K562 (cell line): ENCODE measurements around the gene LAMA5. TPM values are rescaled to one million over a fixed set of nuclear protein-coding genes. Genes with fewer than 3 reads are reported as not detected.
A peak's percentile ranks its signal among the peaks of the same experiment; 100 is the strongest.

Source experiments
- CHCHD3 ChIP-seq: fragments of 250-450 bp; sonication (Bioruptor Pico); IDR thresholded peaks from 2 replicates; pipeline ENCODE4 v2.1.2; 2022; ENCODE audit warnings: mild to moderate bottlenecking
- CLOCK ChIP-seq: fragments of 250-450 bp; sonication (Bioruptor Pico); IDR thresholded peaks from 2 replicates; pipeline ENCODE4 v1.4.0; 2020; ENCODE audit warnings: mild to moderate bottlenecking, moderate library complexity, borderline replicate concordance
- CREB3L1 ChIP-seq: fragments of 450-650 bp; IDR thresholded peaks from 2 replicates; pipeline ENCODE4 v1.6.1; 2014; ENCODE audit warnings: low read depth, mild to moderate bottlenecking, moderate library complexity, borderline replicate concordance
- CREM ChIP-seq: IDR thresholded peaks from 2 replicates; pipeline ENCODE4 v1.6.1; 2014; ENCODE audit warnings: antibody characterized with exemption, low read depth
- DPF2 ChIP-seq: fragments of 450-650 bp; IDR thresholded peaks from 2 replicates; pipeline ENCODE4 v1.6.1; 2016
- ERF ChIP-seq: fragments of 450-650 bp; formaldehyde crosslinking; IDR thresholded peaks from 2 replicates; pipeline ENCODE4 v1.4.0; 2020; ENCODE audit warnings: mild to moderate bottlenecking, mixed read lengths
- ETS1 ChIP-seq: conservative IDR thresholded peaks from 2 replicates; pipeline ENCODE4 v1.6.1; 2011; ENCODE audit warnings: low read depth, mild to moderate bottlenecking, low read length; ENCODE audit not compliant: control insufficient read depth
- FIP1L1 ChIP-seq: fragments of 200-400 bp; formaldehyde crosslinking; IDR thresholded peaks from 2 replicates; pipeline ENCODE4 v1.6.1; 2018; ENCODE audit warnings: mild to moderate bottlenecking, low read depth, low read length; ENCODE audit not compliant: poor library complexity, severe bottlenecking
- FOSL1 ChIP-seq: fragments of 200-800 bp; sonication (Bioruptor generic); conservative IDR thresholded peaks from 2 replicates; pipeline ENCODE4 v1.6.1; 2016; ENCODE audit warnings: missing genetic modification characterization, missing compliant biosample characterization
- ILK ChIP-seq: fragments of 450-650 bp; IDR thresholded peaks from 2 replicates; pipeline ENCODE4 v1.6.1; 2016; ENCODE audit warnings: missing genetic modification characterization, low read depth, mild to moderate bottlenecking, missing compliant biosample characterization, moderate library complexity, borderline replicate concordance
- MIER1 ChIP-seq: fragments of 450-650 bp; IDR thresholded peaks from 2 replicates; pipeline ENCODE4 v1.6.1; 2016; ENCODE audit warnings: antibody characterized with exemption, mild to moderate bottlenecking, low read depth
- MXI1 ChIP-seq: IDR thresholded peaks from 2 replicates; pipeline ENCODE4 v1.6.1; 2011; ENCODE audit warnings: low read depth, mild to moderate bottlenecking, improper control_type of control experiment, low read length
- NR2C1 ChIP-seq, 2 experiments: fragments of 450-650 bp; IDR thresholded peaks; 2 replicates each; pipeline ENCODE4 v1.6.1; 2017; ENCODE audit warnings: mild to moderate bottlenecking in 2 of 2, antibody characterized with exemption in 1 of 2, inconsistent platforms in 1 of 2, missing compliant biosample characterization in 1 of 2, missing genetic modification characterization in 1 of 2
- POLR2A ChIP-seq: fragments of 450-650 bp; conservative IDR thresholded peaks from 2 replicates; pipeline ENCODE4 v1.6.1; 2016
- RBM25 ChIP-seq: fragments of 200-400 bp; formaldehyde crosslinking; IDR thresholded peaks from 2 replicates; pipeline ENCODE4 v1.6.1; 2018; ENCODE audit warnings: low read length, low read depth, moderate library complexity; ENCODE audit not compliant: severe bottlenecking
- RCOR1 ChIP-seq, 2 experiments: IDR thresholded peaks; 2 replicates each; pipeline ENCODE4 v1.6.1; 2012; ENCODE audit warnings: low read depth in 2 of 2, low read length in 2 of 2, borderline replicate concordance in 1 of 2, improper control_type of control experiment in 1 of 2
- SMARCA4 ChIP-seq: fragments of 450-650 bp; IDR thresholded peaks from 2 replicates; pipeline ENCODE4 v1.6.1; 2016
- SUPT5H ChIP-seq: fragments of 450-650 bp; IDR thresholded peaks from 2 replicates; pipeline ENCODE4 v1.6.1; 2016
- TAF7 ChIP-seq: fragments of 450-650 bp; IDR thresholded peaks from 2 replicates; pipeline ENCODE4 v1.6.1; 2016; ENCODE audit warnings: missing genetic modification characterization, missing compliant biosample characterization
- XRCC5 ChIP-seq: fragments of 200-400 bp; formaldehyde crosslinking; IDR thresholded peaks from 2 replicates; pipeline ENCODE4 v1.6.1; 2017; ENCODE audit warnings: low read depth, mild to moderate bottlenecking, low read length
- polyA plus RNA-seq, 8 experiments: library from polyadenylated mRNA; depleted of rRNA in 4 of 8; stranded (reverse) in 5 of 8; unstranded in 3 of 8; fragments of >200 nt; fragmentation: Nextera tagmentation in 2 of 8; fragmentation: Illumina TruSeq in 1 of 8; extraction: Ambion mirVana in 2 of 8; extraction: Trizol in 1 of 8; gene quantifications; 2 replicates each; pipeline versions ENCODE4 v1.2.1 to v1.2.3, GENCODE V29; 2011 to 2014; ENCODE audit warnings: inconsistent platforms in 1 of 8, missing spikeins in 1 of 8
- total RNA-seq, 7 experiments: library from RNA; depleted of rRNA in 6 of 7; stranded (reverse); fragments of >200 nt in 6 of 7; fragmentation: Illumina TruSeq in 2 of 7; extraction: Trizol in 2 of 7; gene quantifications; 2 replicates each; pipeline versions ENCODE4 v1.2.1 to v1.2.3, GENCODE V29; 2011 to 2021; ENCODE audit warnings: low replicate concordance in 1 of 7

The LAMA5 gene
- total and polyA plus RNA-seq, 9 of the 15 experiments (the other 6 are each of a cell fraction or from before 2014, with no cell fraction given): 0.31 to 101 (median 7.8) TPM

- TF ChIP-seq FIP1L1: peak; percentile 68
- 0 out of 2 replicates have a peak, but pooled peaks have one; percentile 35 for TF ChIP-seq SUPT5H
- TF ChIP-seq ERF (CRISPR knock-in tag): peak; percentile 67; the same call in 1 of the 2 replicates
- no peak for TF ChIP-seq CLOCK (CRISPR knock-in tag)
- 0 out of 2 replicates have a peak, but pooled peaks have one; percentile 37 for TF ChIP-seq TAF7 (tag)
- peak; percentile 74 for TF ChIP-seq CREM
- TF ChIP-seq RCOR1 (IDR thresholded peaks at IDR 0.05; ENCODE audit: borderline replicate concordance in 1 of 2, low read depth in 2 of 2, low read length in 2 of 2): peak in 1 of 2 experiments; percentile 5; a peak in 1 of 4 replicates
- TF ChIP-seq CREB3L1: peak; percentile 71; the same call in 1 of the 2 replicates
- 0 out of 2 replicates have a peak, but pooled peaks have one; percentile 29 for TF ChIP-seq MIER1
- no peak for TF ChIP-seq RBM25
- TF ChIP-seq CHCHD3: no peak
- TF ChIP-seq SMARCA4: peak; percentile 58; the same call in 1 of the 2 replicates
- TF ChIP-seq ETS1: peak; percentile 51; the same call in 1 of the 2 replicates
- TF ChIP-seq FOSL1 (tag): 0 out of 2 replicates have a peak, but pooled peaks have one; percentile 16
- TF ChIP-seq POLR2A: peak; percentile 52; the same call in 1 of the 2 replicates
- TF ChIP-seq MXI1: 0 out of 2 replicates have a peak, but pooled peaks have one; percentile 3
- TF ChIP-seq DPF2: peak; percentile 62; the same call in 1 of the 2 replicates
- no peak for TF ChIP-seq NR2C1 (IDR thresholded peaks at IDR 0.05)
- TF ChIP-seq NR2C1 (tag; IDR thresholded peaks at IDR 0.05): no peak; the same call in 1 of the 2 replicates
- TF ChIP-seq XRCC5: peak; percentile 86
- TF ChIP-seq ILK: no peak
Observed at GRCh38 chr20:62407221-62407992, 40.3 kb upstream of the LAMA5 start, which contains the start of gene CABLES2 (continued).
